HG03521 (cell line): ENCODE measurements around the gene SLC22A23.

ENCODE experiments used
- ATAC-seq: cut with Tn5 transposase; IDR thresholded peaks from one replicate; pipeline ENCODE4 v1.9.1; 2021; ENCODE audit warnings: mild to moderate bottlenecking, moderate library complexity; ENCODE audit not compliant: unreplicated experiment

SLC22A23 gene

DNA sequence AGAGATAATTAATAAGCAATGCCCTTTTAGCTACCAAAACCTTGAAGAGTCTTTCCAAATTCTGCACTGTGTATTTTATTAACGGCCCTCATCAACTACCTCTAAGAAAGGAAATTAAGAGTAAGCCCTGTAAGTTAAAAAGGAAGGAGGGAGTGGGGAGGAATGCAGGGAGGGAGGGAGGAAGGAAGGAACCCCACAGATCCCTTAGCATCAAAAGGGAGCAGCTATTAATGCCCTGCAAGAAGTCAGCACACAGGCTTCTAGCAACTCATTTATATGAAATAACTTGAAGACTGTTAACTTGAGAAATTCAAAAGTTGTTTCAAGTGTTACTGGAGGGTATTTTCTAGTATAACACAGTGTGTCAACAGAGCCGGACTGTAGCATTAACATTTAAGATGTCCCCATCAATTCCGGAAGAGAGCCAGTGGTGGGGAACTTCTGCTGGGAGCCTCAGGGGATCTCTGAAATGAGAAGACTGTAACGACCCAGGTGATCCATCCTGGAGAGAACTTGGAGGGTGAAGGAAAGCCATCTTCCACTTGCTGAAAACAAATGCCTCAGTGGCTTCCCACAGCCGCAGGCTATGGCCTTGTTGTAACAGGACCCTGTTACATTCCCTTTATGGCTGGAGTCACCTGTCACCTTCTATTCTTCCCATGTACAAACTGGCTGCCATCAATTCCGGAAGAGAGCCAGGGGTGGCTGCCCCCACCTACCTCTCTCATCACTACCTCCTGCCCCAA is 33.2 kb downstream of the SLC22A23 start:
- no peak for ATAC-seq

DNA sequence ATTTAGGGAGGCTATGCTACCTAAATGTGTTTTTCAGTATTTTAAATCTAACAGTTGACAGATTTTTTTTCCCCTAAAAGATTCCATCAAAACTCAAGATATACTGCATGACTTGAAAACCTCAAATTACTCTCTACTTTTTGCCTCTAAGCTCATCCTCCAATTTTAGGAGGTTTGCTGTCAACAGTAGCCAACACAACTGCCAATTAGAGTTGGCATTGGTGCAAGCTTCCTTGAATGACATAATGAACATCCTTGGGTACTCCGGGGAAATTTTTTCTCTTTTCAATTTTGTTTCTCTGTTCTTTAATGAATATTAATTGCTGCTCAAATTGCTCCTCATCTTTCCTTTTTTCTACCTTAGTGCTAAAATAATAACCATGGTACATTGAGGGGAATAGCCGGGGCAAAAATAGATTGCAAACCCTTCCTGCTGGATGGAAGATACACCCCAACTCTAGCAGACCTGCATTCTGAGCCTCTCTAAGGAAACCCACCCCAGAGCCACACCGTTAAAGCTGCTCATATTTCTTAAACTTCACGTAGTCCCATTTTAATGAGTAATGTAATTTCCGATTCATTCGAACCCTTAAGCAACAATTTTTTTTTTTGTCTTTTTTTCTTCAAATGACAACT is 34.3 kb downstream of the SLC22A23 start:
- ATAC-seq, result no peak

DNA sequence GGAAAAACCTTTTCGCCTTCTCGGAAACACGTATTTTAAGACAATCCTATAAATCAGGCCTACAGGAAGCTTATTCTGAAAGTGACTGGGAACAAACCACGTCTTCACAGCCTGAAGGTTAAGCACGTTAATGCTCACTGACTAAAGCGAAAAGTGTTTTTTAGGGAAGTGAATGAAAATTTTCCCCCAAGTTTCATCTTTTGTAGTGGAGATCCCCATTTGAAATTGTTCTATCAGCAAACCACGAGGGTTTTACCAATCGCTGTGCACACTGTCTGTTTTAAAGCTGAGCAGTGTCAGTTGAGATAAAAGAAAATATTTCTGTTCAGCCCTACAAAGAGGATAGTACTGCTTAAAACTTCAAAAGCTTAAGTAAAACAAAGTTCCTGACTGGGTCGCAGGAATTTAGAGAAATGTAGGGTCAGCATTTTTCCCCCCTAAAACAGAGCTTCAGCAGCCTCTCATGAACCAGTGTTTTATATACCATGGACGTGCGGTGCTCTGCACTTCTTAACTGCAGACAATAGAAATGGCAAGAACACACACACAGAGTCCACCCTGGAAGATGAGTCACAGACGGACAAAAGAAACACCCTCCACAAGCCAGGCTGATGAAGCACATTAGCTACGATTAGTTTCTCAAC is 34.9 kb downstream of the SLC22A23 start:
- ATAC-seq, result no peak

DNA sequence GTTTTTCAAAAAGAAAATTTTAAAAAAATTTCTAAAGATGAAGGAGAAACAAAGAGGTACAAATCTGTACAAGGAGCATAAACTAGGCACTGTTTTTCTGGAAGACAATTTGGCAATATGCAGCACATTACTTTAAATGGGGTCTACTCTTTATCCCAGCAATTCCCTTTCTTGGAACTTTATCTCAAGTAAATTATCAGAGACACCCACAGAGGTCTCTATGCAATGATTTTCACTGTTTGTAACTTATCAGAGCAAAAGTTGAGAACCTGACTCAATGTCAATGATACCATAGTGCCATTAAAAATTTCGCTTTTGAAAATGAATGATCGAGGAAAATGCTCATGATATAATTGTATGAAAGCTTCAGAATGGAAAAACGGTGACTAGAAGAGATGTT is 35.7 kb downstream of the SLC22A23 start:
- no peak for ATAC-seq

DNA sequence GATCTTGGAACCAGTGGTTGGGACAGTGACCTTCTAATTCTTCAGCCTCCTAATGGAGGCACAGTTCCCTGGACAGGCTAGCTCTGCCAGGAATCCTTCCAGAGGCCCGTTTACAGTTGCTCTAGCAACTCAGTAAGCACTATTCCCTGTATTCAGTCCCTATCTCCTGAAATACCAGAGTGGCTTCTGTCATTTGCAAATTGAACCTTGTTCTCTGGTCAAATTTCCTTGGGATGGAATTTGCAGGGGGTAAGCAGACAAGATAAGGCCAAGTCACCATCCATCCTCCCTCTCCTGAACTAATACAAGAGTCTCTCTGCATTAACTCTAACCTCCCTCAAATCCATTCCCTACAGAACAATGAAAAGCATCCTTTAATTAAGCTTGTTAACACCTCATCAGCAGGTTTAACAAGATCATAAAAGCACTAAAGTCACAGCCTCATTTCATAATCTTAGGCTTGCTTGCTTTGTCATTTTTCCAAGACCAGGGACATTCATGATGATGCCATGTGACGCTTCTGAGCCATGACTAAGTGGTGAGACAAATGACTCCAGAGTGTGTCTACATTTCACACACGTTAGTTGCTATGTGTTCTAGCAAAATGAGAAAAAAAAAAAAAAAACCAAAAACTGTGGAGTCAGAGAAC is 37.1 kb downstream of the SLC22A23 start:
- ATAC-seq, result no peak

DNA sequence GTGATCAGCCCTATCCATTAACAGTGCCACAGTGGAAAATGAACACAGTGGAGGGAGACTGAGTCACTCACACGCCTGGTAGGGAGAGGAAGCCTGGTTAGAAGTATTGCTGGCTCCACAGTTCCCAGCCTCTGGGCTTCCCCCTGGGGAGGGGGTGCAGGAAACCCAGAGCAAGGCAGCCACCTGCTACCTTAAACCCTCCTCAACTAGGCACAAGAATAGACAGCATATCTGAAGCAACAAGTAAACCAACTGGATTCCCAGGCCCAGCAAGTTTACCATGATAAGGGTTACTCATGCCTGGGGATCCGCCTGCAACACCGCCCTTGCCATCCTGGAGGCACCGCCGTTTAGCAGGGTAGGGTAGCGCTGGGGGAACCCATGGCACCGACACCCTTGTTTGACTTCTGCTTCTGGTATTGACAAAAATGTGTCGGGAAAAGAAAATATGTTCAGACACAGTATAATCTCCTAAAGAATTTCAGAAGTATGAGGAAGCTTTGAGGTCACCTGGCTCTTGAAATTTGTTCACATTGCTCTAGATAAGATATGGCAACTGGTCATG is 38.3 kb downstream of the SLC22A23 start:
- ATAC-seq, result no peak

DNA sequence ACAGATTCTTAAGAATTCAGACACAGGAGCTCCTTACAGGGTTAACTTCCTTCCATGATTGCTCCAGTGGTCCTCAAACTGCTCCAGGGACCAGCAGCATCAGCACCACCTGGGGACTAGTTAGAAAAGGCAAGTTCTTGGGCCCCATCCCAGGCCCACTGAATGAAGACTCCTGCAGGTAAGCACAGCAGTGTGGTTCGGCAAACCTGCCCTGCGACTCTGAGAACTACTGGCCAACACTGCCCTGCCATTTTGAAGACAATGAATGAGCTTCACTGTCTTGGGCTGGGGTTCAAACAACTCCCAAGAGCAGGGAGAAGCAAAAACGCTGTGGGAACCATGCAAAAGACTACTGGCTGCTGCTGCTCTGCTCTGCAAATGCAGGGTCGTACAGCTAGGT is 39.4 kb downstream of the SLC22A23 start:
- no peak for ATAC-seq

DNA sequence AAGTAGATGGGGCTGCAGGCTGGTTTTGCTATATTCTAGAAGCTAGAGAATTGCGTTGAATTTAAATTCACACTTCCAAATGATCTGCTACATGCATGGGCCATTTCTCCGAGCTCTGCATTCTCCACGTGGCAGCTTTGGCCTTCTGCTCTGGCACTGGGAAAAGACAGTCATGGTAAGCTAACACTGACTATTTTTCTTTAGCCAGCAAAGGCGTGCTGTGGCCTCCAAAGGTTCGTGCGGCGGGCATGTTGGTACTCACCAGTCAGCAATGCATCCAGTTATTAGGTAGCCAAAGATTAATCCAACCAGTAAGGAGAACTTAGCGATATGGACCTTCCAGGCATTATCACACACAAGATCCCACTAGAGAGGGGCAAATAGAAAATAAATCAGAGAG is 41.4 kb downstream of the SLC22A23 start:
- ATAC-seq, result no peak

DNA sequence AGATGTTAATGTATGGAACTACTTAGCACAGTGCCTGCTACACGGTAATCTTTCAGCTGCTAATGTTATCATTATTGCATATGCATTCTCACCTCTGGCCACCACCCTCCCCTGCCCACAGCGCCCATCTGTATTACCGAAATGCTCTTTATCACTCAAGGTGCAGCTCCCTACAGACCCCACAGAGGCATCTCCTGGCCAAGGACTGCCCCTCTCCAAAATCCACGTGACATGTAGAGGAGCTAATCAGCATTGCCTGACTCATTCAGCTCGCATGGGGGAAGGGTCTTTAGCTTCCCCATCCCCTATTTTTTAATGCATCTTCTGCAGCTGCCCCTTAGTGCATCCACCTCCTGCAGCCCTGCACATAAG is 41.8 kb downstream of the SLC22A23 start:
- ATAC-seq, result no peak

DNA sequence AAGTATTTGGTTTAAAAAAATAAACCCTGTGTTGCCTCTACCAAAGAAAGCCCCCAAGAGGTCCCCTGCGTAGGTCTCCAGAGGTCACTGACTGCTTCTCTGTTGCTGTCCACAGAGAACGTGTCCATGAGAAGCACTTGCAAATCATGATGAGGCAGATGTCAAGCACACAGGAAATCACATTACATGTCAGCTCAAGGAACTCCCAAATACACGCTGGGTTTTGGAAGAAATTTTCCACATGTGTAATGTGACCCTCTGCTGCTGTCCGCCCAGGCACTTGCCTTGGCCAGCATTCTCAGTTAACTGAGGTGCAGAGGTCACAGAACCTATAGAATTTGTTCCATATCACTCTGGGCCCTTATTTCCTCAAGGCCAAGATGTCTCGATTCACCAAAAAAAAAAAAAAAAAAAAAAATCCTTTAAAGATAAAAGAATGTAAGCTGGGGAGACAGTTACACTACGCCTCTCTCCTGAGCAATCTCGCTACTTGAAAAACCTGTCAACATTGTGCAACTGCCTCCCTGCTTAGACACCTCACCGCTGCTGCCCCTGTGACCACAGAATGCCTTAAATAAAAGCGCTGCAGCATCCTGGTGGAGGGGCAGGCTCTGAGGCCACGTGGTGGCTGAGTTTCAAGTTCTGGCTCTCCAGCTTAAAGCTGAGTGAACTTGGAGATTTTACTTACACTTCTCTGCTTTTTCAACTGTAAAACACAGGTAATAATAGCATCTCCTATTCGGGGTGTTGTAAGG is 42.3 kb downstream of the SLC22A23 start:
- ATAC-seq, result no peak

DNA sequence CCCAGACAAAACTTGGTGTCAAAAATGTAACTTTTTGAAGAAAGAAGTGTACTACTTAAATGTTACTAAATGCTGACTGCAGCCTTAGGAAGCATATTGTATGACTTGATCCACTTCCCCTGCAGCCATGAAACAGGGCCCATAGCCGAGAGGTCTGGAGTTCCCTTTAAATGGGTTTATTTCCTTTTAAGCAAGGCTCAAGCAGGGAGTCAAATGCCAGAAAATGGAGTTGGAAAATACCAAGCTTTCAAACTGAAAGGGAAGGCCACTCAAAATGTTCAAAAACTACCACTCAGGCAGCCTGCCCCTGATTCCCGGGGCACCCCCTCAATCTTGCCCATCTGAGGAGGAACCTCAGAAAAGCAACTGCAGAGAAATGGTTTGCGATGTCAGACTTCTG is 43.3 kb downstream of the SLC22A23 start:
- no peak for ATAC-seq

DNA sequence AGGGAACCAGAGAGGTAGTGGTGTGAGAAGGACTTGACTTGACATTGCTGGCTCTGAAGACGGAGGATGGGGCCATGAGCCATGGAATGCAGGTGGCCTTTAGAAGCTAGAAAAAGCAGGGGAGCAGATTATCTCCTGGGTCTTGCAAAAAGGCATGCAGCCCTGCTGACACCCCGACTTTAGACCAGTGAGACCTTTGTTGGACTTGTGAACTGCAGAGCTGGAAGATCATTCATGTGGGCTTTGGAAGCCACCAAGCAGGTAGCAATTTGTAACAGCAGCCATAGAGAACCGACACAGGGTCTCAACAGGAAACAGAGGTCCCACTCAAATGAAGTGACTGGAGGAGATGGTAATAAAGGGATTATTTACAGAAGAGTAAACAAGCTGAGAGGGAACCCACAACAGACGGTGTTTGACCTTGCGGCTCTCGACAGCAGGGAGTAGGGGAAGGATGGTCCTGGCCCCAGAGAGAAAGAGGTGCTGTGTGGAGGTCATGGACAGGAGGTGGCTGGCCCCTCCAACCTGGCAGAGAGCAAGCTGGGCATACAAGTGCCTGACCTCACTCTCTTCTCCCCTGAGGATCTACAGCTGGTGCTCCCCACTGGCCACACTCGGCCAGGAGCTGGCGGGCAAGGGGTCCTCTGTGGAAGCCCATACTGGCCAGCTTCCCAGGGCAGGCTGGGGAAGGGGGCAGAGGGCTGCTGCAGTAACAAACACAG is 43.9 kb downstream of the SLC22A23 start:
- ATAC-seq, result no peak

DNA sequence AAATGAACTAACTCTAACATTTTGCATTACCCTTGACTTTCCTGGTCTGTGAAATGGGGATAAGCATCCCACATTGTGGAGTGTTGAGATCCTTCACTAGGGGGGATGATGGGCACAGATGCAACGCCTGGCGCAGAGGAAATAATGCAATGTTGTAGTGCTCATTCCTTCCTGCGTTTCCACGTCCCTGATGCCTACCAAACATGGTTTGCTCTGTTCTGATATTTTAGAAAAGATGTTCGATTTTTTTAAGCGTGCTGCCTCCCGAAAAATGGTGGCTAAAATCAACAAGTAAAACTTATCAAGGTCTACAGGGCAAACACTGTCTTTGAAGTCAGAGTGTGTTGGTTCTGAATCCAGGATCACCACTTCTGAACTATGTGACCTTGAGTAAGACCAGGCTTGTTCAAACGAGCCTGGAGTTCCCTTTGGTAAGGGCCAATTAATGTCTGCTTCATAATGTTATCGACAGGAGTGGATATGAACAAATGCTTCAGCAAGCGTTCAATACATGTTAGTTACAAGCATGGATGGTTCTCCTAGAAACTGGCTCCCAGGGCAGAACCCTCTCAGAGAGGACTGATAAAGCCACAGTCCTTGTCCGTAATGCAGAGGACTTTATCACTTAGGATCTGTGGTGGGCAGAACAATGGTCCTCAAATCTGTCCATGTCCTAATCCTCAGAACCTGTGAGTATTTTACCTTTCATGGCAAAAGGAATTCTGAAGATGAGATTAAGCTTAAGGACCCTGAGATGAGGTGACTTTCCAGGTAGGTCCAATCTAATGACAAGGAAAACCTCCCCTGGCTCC is 44.7 kb downstream of the SLC22A23 start:
- ATAC-seq, result no peak

DNA sequence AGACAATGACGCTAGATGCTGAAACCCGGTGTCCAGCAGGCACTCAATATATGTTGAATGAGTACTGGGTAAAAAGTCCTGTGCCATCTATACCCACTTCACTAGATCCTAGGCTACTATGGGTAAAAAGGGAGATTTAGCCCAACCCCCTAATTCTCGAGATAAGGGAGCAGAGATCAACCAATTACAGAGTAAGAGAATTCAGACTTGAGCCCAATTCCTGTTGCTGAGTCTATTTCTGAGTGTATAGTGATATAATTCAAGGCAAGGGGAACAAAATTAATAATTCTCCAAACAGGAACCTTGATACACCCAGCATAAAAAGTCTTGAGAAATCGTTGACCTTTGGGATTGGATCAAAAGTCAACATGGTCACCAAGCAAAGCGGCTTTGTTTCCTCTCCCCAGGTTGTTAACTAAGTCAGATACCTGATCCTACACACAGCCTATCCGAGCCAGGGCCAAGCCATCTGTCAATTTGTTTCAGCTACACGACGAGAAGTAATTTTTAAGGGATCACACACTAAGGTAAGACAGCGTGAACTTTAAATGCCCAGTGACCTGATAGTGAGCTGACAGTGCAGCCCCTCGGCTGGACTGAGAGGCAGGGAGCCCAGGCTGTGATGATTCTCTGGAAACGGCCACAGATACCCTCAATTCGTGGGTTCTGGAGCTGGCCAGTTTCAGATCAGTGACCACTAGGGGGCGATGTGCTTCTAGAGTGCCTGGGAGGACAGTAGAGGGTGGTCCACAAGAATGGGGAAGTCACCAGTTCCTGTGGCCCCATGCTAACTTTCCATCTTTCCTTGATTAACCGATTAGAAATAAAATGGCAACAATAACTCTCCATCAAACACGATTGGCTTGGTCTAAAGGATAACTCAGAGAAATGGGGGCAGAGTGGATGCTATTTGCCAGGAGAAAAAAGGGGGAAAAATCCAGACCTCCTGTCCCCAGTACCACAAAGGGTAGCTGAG is 46.2 kb downstream of the SLC22A23 start:
- no peak for ATAC-seq

DNA sequence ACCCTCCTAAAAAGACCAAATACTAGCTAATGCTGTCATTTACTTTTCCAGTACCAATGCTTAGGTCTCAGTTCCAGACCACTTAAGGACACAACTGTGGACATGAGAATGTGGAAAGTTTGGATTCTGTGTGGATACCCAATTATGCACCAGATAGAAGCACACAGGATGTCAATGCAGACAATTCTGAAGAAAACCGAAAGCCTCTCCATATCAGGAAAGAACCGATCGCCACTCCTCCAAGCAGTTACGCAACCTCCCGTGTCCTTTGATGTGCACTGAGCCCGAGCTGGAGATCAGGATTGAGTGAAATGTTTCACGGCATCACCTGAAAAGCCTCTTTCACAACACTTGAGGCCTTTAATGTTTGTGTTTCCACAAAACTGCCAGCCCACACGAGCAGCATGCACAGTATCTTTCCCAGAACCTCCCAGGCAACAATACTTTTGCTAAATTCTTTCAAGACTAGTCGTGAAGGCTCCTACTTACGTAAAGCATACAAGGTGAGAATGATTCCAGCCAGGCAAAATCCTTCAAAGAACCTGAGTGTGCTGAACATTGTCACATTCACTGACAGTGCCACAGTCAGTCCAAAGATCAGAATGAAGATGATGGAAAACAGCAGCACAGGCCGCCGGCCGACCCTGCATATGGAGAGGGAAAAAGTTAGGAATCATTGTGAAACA is 47.0 kb downstream of the SLC22A23 start:
- ATAC-seq, result no peak

DNA sequence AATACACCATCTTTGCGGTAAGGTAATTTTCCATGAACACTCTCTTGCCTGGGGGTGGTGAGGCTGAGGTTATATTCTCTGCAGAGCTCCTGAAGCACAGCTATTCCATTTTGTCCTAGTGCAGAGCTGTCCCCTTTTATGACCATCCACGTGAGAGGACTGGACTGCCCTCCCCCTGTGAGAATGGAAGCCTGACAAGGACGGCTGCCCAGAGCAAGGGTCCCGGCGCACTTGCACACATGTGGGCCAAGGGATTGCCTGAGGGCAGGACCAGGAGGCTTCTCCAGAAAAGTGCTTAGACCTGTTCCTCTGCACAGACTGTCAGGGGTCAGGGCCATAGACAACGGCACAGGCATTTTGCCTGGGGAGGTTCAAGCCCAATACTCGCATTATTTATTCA is 48.2 kb downstream of the SLC22A23 start:
- no peak for ATAC-seq

DNA sequence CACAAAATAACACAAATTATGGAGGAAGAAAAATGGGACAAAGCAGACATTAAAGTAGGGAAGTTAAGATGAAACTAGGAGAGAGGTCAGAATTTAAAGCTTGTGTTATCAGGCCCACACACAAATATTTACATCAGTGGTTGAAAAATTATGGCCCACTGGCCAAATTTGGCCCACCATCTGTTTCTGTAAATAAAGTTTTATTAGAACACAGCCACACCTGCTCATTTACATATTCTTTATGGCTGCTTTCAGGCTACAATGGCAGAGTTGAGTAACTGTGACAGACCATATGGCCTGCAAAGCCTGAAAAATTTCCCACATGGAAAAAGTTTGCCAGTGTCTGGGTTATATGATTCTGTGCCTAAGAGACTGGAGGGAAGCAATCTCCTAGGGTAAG is 49.0 kb downstream of the SLC22A23 start:
- no peak for ATAC-seq
